ENCODE measurements around the gene ACRV1. TPM values are rescaled to one million over a fixed set of nuclear protein-coding genes. Genes with fewer than 3 reads are reported as not detected.

ACRV1 gene
- total and polyA plus RNA-seq, 2 experiments from 2014 or later = 0.16 TPM; not detected in 1

GRCh38 chr11:125701018-125701610 lies 20.5 kb upstream of the ACRV1 start:
- H3K4me3 ChIP-seq = no peak overlapping the region
- H3K36me3 ChIP-seq = no peaks in the 10 kb centered on the region
- DNase-seq (ENCODE audit: low read depth in 1 of 2, low spot score in 1 of 2) = no peak
- TF ChIP-seq CTCF (IDR thresholded peaks at IDR 0.05; ENCODE audit: low read depth, low read length) = no peak
- no peak overlapping the region for H3K27ac ChIP-seq
- H3K4me1 ChIP-seq (ENCODE audit: low read depth) = no peaks in the 10 kb centered on the region
- H3K9me3 ChIP-seq (ENCODE audit: low read depth) = no peaks in the 10 kb centered on the region
- no peaks in the 10 kb centered on the region for H3K27me3 ChIP-seq

- H3K27me3 ChIP-seq = no peaks in the 10 kb centered on the region
- H3K4me1 ChIP-seq (ENCODE audit: low read depth) = no peaks in the 10 kb centered on the region
- H3K27ac ChIP-seq = no peak overlapping the region
- no peak for DNase-seq (ENCODE audit: low read depth in 1 of 2, low spot score in 1 of 2)
- H3K4me3 ChIP-seq = no peak overlapping the region
- TF ChIP-seq CTCF (IDR thresholded peaks at IDR 0.05; ENCODE audit: low read depth, low read length) = no peak
- no peaks in the 10 kb centered on the region for H3K36me3 ChIP-seq
- no peaks in the 10 kb centered on the region for H3K9me3 ChIP-seq (ENCODE audit: low read depth)
Measured at GRCh38 chr11:125694951-125695350, 14.3 kb upstream of the ACRV1 start.

GRCh38 chr11:125692887-125693286 lies 12.2 kb upstream of the ACRV1 start:
- H3K4me1 ChIP-seq (ENCODE audit: low read depth) = no peaks in the 10 kb centered on the region
- TF ChIP-seq CTCF (IDR thresholded peaks at IDR 0.05; ENCODE audit: low read depth, low read length) = no peak
- H3K9me3 ChIP-seq (ENCODE audit: low read depth) = no peaks in the 10 kb centered on the region
- no peak overlapping the region for H3K27ac ChIP-seq
- no peaks in the 10 kb centered on the region for H3K27me3 ChIP-seq
- no peak for DNase-seq (ENCODE audit: low read depth in 1 of 2, low spot score in 1 of 2)
- no peak overlapping the region for H3K4me3 ChIP-seq
- no peaks in the 10 kb centered on the region for H3K36me3 ChIP-seq

GRCh38 chr11:125690006-125690405 lies 9.4 kb upstream of the ACRV1 start:
- no peaks in the 10 kb centered on the region for H3K27me3 ChIP-seq
- no peaks in the 10 kb centered on the region for H3K4me1 ChIP-seq (ENCODE audit: low read depth)
- no peaks in the 10 kb centered on the region for H3K9me3 ChIP-seq (ENCODE audit: low read depth)
- H3K4me3 ChIP-seq = no peak overlapping the region
- H3K27ac ChIP-seq = no peak overlapping the region
- H3K36me3 ChIP-seq = no peaks in the 10 kb centered on the region
- no peak for DNase-seq (ENCODE audit: low read depth in 1 of 2, low spot score in 1 of 2)
- TF ChIP-seq CTCF (IDR thresholded peaks at IDR 0.05; ENCODE audit: low read depth, low read length) = no peak

- no peak for TF ChIP-seq CTCF (IDR thresholded peaks at IDR 0.05; ENCODE audit: low read depth, low read length)
- Histone ChIP-seq H3K4me3 (no peak overlapping the region), H3K9me3 (ENCODE audit: low read depth) (no peaks in the 10 kb centered on the region), H3K27ac (no peak overlapping the region), H3K27me3 (no peaks in the 10 kb centered on the region), H3K36me3 (no peaks in the 10 kb centered on the region), H3K4me1 (ENCODE audit: low read depth) (no peaks in the 10 kb centered on the region)
- no peak for DNase-seq (ENCODE audit: low read depth in 1 of 2, low spot score in 1 of 2)
Measured at GRCh38 chr11:125689274-125689859, 8.7 kb upstream of the ACRV1 start.
